Peyer's patch (tissue), 4 donors: Measurements from ENCODE around the gene BMP7.

ENCODE experiments used
- CTCF ChIP-seq, 6 experiments: fragments of 450-650 bp in 4 of 6; fragments of 200-600 bp in 2 of 6; sonication (generic) in 1 of 6; IDR thresholded peaks; one replicate each; pipeline ENCODE4 v1.5.1; 2017 to 2019; ENCODE audit warnings: antibody characterized with exemption in 6 of 6, mild to moderate bottlenecking in 3 of 6, moderate library complexity in 1 of 6
- POLR2A ChIP-seq, 2 donors: fragments of 450-650 bp; IDR thresholded peaks; one replicate each; pipeline ENCODE4 v1.5.1; 2017; ENCODE audit warnings: antibody characterized with exemption in 2 of 2, mild to moderate bottlenecking in 2 of 2, moderate library complexity in 2 of 2

GRCh38 chr20:57214948-57215347 is 51.5 kb downstream of the BMP7 start:
- TF ChIP-seq CTCF (IDR thresholded peaks at IDR 0.05) (no peak), POLR2A (IDR thresholded peaks at IDR 0.05) (no peak)
